ENCODE results near the gene PFDN2. TPM values are rescaled to one million over a fixed set of nuclear protein-coding genes. Genes with fewer than 3 reads are reported as not detected.
A peak's percentile ranks its signal among the peaks of the same experiment; 100 is the strongest.

Gene PFDN2
- total RNA-seq, 1 donor from 2014 or later = 74.1 TPM

DNA sequence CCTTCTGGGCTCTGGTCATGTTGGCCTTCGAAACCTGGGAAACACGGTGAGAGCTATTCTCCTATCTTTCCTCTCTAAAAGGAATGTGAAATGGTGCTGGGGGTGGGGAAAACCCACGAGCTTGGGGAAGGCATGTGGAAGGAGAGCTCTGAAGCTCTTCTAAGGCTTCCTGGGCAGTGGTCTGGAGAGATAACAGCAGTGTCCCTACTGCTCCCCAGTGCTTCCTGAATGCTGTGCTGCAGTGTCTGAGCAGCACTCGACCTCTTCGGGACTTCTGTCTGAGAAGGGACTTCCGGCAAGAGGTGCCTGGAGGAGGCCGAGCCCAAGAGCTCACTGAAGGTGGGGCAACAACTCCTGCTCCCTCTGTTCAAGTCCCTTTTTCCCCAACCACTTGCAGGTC is 44.2 kb upstream of the PFDN2 start:
- no peaks in the 10 kb centered on the region for H4K20me1 ChIP-seq (ENCODE audit: low read depth)
- Mint-ChIP-seq H3K27ac (no peak overlapping the region), H3K9me3 (no peaks in the 10 kb centered on the region), H3K4me3 (peak overlapping the region; percentile 50), H3K27me3 (ENCODE audit: insufficient read depth, low read depth) (peaks cover 9% of the 10 kb centered on the region), H3K36me3 (peaks cover 23% of the 10 kb centered on the region), H3K4me1 (peaks cover 43% of the 10 kb centered on the region)
- H3F3A ChIP-seq (ENCODE audit: low read depth) = peaks cover 40% of the 10 kb centered on the region
- no peak for DNase-seq (ENCODE audit: low spot score)
- H3K36me3 ChIP-seq = no peaks in the 10 kb centered on the region
- TF ChIP-seq EZH2phosphoT487 (IDR thresholded peaks at IDR 0.05) = no peak
- TF ChIP-seq CTCF (IDR thresholded peaks at IDR 0.05) = no peak
- TF ChIP-seq EZH2 (IDR thresholded peaks at IDR 0.05) = no peak
- H3K79me2 ChIP-seq (ENCODE audit: low read depth) = peaks cover 11% of the 10 kb centered on the region
- H2AFZ ChIP-seq (replicated peaks) = no peak overlapping the region
- H3K4me1 ChIP-seq = peaks cover 6% of the 10 kb centered on the region
- H3K9me3 ChIP-seq (ENCODE audit: low read depth) = no peaks in the 10 kb centered on the region
- H3K27ac ChIP-seq = no peak overlapping the region
- no peak overlapping the region for H3K9ac ChIP-seq
- no peak overlapping the region for H3K4me2 ChIP-seq
- no peaks in the 10 kb centered on the region for H3K27me3 ChIP-seq
- no peak overlapping the region for H3K4me3 ChIP-seq

DNA sequence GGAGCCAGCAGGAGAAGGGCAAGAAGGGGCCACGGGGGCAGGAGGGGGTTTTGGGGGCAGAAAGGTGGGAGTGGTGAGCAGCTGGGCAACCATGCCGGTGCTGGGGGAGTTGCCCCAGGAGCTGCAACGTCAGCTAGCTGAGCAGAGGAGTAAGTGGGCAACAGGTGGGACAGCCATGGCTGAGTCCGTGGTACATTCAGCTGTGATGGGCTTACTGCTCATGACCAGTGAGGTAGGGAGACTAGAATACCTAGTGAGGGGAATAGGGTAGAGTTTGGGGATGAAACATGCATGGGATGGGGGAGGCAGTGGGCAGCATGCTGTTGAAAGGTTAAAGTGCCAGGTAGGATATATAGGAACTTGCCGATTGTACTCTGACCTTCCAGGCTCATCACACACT is 43.8 kb upstream of the PFDN2 start:
- DNase-seq (ENCODE audit: low spot score) = no peak
- H3K27me3 ChIP-seq = no peaks in the 10 kb centered on the region
- Mint-ChIP-seq H3K27me3 (ENCODE audit: insufficient read depth, low read depth) (peaks cover 9% of the 10 kb centered on the region), H3K9me3 (no peaks in the 10 kb centered on the region), H3K4me1 (peaks cover 40% of the 10 kb centered on the region), H3K27ac (no peak overlapping the region), H3K4me3 (peak overlapping the region; percentile 50), H3K36me3 (peaks cover 23% of the 10 kb centered on the region)
- no peaks in the 10 kb centered on the region for H4K20me1 ChIP-seq (ENCODE audit: low read depth)
- TF ChIP-seq EZH2phosphoT487 (IDR thresholded peaks at IDR 0.05) (no peak), EZH2 (IDR thresholded peaks at IDR 0.05) (no peak), CTCF (IDR thresholded peaks at IDR 0.05) (no peak)
- H3K4me1 ChIP-seq = peaks cover 6% of the 10 kb centered on the region
- no peaks in the 10 kb centered on the region for H3K9me3 ChIP-seq (ENCODE audit: low read depth)
- peaks cover 36% of the 10 kb centered on the region for H3F3A ChIP-seq (ENCODE audit: low read depth)
- H2AFZ ChIP-seq (replicated peaks) = no peak overlapping the region
- H3K4me2 ChIP-seq = no peak overlapping the region
- H3K27ac ChIP-seq = no peak overlapping the region
- H3K79me2 ChIP-seq (ENCODE audit: low read depth) = peaks cover 11% of the 10 kb centered on the region
- no peak overlapping the region for H3K4me3 ChIP-seq
- no peaks in the 10 kb centered on the region for H3K36me3 ChIP-seq
- H3K9ac ChIP-seq = no peak overlapping the region

DNA sequence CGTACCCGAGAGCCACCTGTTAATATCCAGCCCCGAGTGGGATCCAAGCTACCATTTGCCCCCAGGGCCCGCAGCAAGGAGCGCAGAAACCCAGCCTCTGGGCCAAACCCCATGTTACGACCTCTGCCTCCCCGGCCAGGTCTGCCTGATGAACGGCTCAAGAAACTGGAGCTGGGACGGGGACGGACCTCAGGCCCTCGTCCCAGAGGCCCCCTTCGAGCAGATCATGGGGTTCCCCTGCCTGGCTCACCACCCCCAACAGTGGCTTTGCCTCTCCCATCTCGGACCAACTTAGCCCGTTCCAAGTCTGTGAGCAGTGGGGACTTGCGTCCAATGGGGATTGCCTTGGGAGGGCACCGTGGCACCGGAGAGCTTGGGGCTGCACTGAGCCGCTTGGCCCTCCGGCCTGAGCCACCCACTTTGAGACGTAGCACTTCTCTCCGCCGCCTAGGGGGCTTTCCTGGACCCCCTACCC is 42.9 kb upstream of the PFDN2 start:
- no peak overlapping the region for H3K9ac ChIP-seq
- H3K27me3 ChIP-seq = no peaks in the 10 kb centered on the region
- no peak for DNase-seq (ENCODE audit: low spot score)
- H2AFZ ChIP-seq (replicated peaks) = no peak overlapping the region
- peaks cover 13% of the 10 kb centered on the region for H3K79me2 ChIP-seq (ENCODE audit: low read depth)
- Mint-ChIP-seq H3K27ac (peak overlapping the region; percentile 46), H3K36me3 (peaks cover 23% of the 10 kb centered on the region), H3K4me3 (peak overlapping the region; percentile 95), H3K9me3 (no peaks in the 10 kb centered on the region), H3K4me1 (peaks cover 40% of the 10 kb centered on the region), H3K27me3 (ENCODE audit: insufficient read depth, low read depth) (peaks cover 9% of the 10 kb centered on the region)
- H3F3A ChIP-seq (ENCODE audit: low read depth) = peaks cover 29% of the 10 kb centered on the region
- H3K9me3 ChIP-seq (ENCODE audit: low read depth) = no peaks in the 10 kb centered on the region
- TF ChIP-seq EZH2phosphoT487 (IDR thresholded peaks at IDR 0.05) = no peak
- TF ChIP-seq CTCF (IDR thresholded peaks at IDR 0.05) = no peak
- no peak for TF ChIP-seq EZH2 (IDR thresholded peaks at IDR 0.05)
- peaks cover 6% of the 10 kb centered on the region for H3K4me1 ChIP-seq
- H3K36me3 ChIP-seq = no peaks in the 10 kb centered on the region
- no peak overlapping the region for H3K4me3 ChIP-seq
- no peaks in the 10 kb centered on the region for H4K20me1 ChIP-seq (ENCODE audit: low read depth)
- no peak overlapping the region for H3K27ac ChIP-seq
- H3K4me2 ChIP-seq = peak overlapping the region; percentile 70
